ENCODE measurements around the gene PDK3.

Gene PDK3

DNA sequence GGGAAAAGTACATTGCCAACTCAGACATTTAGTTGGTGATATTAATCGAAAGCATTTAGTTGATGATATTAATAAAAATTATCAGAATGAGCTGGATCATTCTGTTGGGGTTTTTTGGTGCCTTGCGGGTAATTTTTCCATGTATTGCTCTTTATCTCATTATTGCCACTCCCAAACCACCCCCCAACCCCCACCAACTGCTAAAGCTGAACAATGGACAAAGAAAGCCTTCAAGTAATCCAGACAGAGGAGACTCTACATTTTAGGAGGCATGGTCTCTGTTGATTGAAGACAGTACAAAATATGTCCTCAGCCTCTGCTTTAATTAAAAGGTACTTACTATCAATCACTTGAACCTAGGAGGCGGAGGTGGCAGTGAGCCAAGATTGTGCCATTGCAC lies 22.5 kb downstream of the PDK3 start:
- Histone ChIP-seq H3K4me3 (ENCODE audit: low read length) (no peak overlapping the region), H3K9me3 (ENCODE audit: low read length) (no peaks in the 10 kb centered on the region), H3K27me3 (ENCODE audit: insufficient read depth, low read length) (no peaks in the 10 kb centered on the region), H2AFZ (ENCODE audit: low read depth, low read length) (no peak overlapping the region), H3K36me3 (ENCODE audit: insufficient read depth, low read length) (no peaks in the 10 kb centered on the region), H3K4me1 (ENCODE audit: insufficient read depth, low read length) (no peaks in the 10 kb centered on the region)

DNA sequence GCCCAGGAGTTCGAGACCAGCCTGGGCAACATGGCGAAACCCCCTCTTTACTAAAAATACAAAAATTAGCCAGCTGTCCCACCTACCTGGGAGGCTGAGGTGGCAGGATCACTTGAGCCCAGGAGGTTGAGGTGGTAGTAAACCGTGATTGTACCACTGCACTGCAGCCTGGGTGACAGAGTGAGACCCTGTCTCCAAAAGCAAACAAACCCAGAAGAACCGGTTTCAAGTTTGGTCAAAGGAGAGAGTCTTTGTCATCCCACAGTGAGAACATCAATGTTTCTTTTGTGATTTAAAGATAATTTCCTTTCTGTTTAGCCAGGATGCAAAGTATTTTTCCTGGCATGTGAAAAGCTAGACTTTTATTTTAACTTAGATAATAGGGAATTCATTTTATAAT lies 26.7 kb downstream of the PDK3 start:
- no peaks in the 10 kb centered on the region for H3K27me3 ChIP-seq (ENCODE audit: insufficient read depth, low read length)
- no peak overlapping the region for H2AFZ ChIP-seq (ENCODE audit: low read depth, low read length)
- no peaks in the 10 kb centered on the region for H3K9me3 ChIP-seq (ENCODE audit: low read length)
- H3K4me1 ChIP-seq (ENCODE audit: insufficient read depth, low read length): no peaks in the 10 kb centered on the region
- H3K36me3 ChIP-seq (ENCODE audit: insufficient read depth, low read length): no peaks in the 10 kb centered on the region
- H3K4me3 ChIP-seq (ENCODE audit: low read length): no peak overlapping the region

DNA sequence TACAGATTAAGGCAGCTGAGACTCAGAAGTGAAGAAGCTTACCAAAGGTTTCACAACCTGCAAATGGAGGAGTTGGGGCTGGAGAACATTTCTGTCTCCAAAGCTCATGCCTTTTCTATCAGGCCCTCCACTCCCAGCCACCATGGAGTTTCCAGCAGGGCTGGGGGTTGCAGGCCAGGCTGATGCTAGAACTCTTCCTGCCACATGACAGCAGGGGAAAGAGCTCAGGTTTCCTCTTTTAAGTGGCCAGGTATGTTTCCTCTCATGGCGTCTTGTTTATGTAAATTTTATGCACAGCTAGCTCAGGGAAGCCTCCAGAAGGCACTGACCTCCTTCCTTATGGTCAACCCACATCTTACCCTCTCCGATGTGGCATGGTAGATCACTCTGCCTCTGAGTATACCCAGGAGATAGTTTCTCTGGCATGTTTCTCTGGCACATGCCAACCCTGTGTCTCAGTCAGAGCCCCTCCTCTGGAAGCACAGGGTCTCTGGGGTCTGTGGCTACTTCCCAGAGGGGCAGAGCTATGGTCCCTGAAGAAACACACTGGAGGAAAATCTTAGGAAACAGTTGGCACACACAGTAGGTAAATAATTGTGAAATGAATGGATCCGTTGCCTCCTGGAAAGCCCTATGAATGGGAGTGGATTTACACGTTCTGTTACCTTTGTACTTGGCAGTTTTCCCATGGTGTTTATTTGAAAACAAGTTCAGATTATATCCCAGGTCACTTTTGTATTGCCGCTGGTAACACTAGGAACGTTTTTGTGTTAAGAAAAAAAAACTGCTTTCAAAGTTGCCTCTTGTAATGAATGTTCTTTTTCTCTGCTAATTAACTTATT lies 28.9 kb downstream of the PDK3 start:
- no peaks in the 10 kb centered on the region for H3K9me3 ChIP-seq (ENCODE audit: low read length)
- no peaks in the 10 kb centered on the region for H3K36me3 ChIP-seq (ENCODE audit: insufficient read depth, low read length)
- no peak overlapping the region for H3K4me3 ChIP-seq (ENCODE audit: low read length)
- no peaks in the 10 kb centered on the region for H3K27me3 ChIP-seq (ENCODE audit: insufficient read depth, low read length)
- H2AFZ ChIP-seq (ENCODE audit: low read depth, low read length): no peak overlapping the region
- H3K4me1 ChIP-seq (ENCODE audit: insufficient read depth, low read length): no peaks in the 10 kb centered on the region

DNA sequence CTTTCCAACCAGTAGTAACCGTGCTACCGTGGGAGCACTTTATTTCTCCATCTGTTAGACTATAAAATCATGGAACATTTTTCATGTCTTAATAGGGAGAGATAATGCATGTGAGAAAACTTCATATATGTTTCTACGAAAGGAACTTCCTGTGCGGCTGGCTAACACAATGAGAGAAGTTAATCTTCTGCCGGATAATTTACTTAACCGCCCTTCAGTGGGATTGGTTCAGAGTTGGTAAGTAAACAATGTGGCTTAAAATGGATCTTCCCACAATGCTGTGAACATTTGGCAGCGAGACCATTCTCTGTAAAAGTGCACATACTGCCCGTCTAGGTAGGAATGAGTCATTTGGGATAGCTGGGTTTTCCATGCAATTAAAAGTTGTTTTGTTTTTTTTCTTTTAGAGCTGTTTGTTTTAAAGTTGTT lies 29.6 kb downstream of the PDK3 start:
- Histone ChIP-seq H3K36me3 (ENCODE audit: insufficient read depth, low read length) (no peaks in the 10 kb centered on the region), H3K9me3 (ENCODE audit: low read length) (no peaks in the 10 kb centered on the region), H3K4me1 (ENCODE audit: insufficient read depth, low read length) (no peaks in the 10 kb centered on the region), H3K27me3 (ENCODE audit: insufficient read depth, low read length) (no peaks in the 10 kb centered on the region), H2AFZ (ENCODE audit: low read depth, low read length) (no peak overlapping the region), H3K4me3 (ENCODE audit: low read length) (no peak overlapping the region)

- no peaks in the 10 kb centered on the region for H3K27me3 ChIP-seq (ENCODE audit: insufficient read depth, low read length)
- no peaks in the 10 kb centered on the region for H3K9me3 ChIP-seq (ENCODE audit: low read length)
- no peak overlapping the region for H3K4me3 ChIP-seq (ENCODE audit: low read length)
- H3K4me1 ChIP-seq (ENCODE audit: insufficient read depth, low read length): no peaks in the 10 kb centered on the region
- H3K36me3 ChIP-seq (ENCODE audit: insufficient read depth, low read length): no peaks in the 10 kb centered on the region
- H2AFZ ChIP-seq (ENCODE audit: low read depth, low read length): no peak overlapping the region
These were observed 30.6 kb downstream of the PDK3 start for GRCh38 chrX:24495700-24496099.

GRCh38 chrX:24498181-24498580 lies 33.1 kb downstream of the PDK3 start:
- Histone ChIP-seq H3K27me3 (ENCODE audit: insufficient read depth, low read length) (no peaks in the 10 kb centered on the region), H3K9me3 (ENCODE audit: low read length) (no peaks in the 10 kb centered on the region), H3K4me3 (ENCODE audit: low read length) (no peak overlapping the region)

GRCh38 chrX:24498975-24499374 lies 33.9 kb downstream of the PDK3 start:
- Histone ChIP-seq H3K36me3 (ENCODE audit: insufficient read depth, low read length) (no peaks in the 10 kb centered on the region), H2AFZ (ENCODE audit: low read depth, low read length) (no peak overlapping the region), H3K9me3 (ENCODE audit: low read length) (no peaks in the 10 kb centered on the region), H3K4me1 (ENCODE audit: insufficient read depth, low read length) (no peaks in the 10 kb centered on the region), H3K27me3 (ENCODE audit: insufficient read depth, low read length) (no peaks in the 10 kb centered on the region), H3K4me3 (ENCODE audit: low read length) (no peak overlapping the region)

More at GRCh38 chrX:24498181-24498580, 33.1 kb downstream of the PDK3 start:
- Histone ChIP-seq H3K36me3 (ENCODE audit: insufficient read depth, low read length) (no peaks in the 10 kb centered on the region), H2AFZ (ENCODE audit: low read depth, low read length) (no peak overlapping the region), H3K4me1 (ENCODE audit: insufficient read depth, low read length) (no peaks in the 10 kb centered on the region)

- no peaks in the 10 kb centered on the region for H3K9me3 ChIP-seq (ENCODE audit: low read length)
- H3K4me3 ChIP-seq (ENCODE audit: low read length): no peak overlapping the region
- H3K36me3 ChIP-seq (ENCODE audit: insufficient read depth, low read length): no peaks in the 10 kb centered on the region
- no peaks in the 10 kb centered on the region for H3K4me1 ChIP-seq (ENCODE audit: insufficient read depth, low read length)
- H2AFZ ChIP-seq (ENCODE audit: low read depth, low read length): no peak overlapping the region
- no peaks in the 10 kb centered on the region for H3K27me3 ChIP-seq (ENCODE audit: insufficient read depth, low read length)
These were observed 41.0 kb downstream of the PDK3 start for GRCh38 chrX:24506082-24506481.

GRCh38 chrX:24508375-24508774 lies 43.3 kb downstream of the PDK3 start:
- H3K27me3 ChIP-seq (ENCODE audit: insufficient read depth, low read length): no peaks in the 10 kb centered on the region

GRCh38 chrX:24513416-24513815 lies 48.3 kb downstream of the PDK3 start:
- H3K9me3 ChIP-seq (ENCODE audit: low read length): no peaks in the 10 kb centered on the region
- H3K4me1 ChIP-seq (ENCODE audit: insufficient read depth, low read length): no peaks in the 10 kb centered on the region
- no peak overlapping the region for H3K4me3 ChIP-seq (ENCODE audit: low read length)
- no peaks in the 10 kb centered on the region for H3K27me3 ChIP-seq (ENCODE audit: insufficient read depth, low read length)
- no peaks in the 10 kb centered on the region for H3K36me3 ChIP-seq (ENCODE audit: insufficient read depth, low read length)
- no peak overlapping the region for H2AFZ ChIP-seq (ENCODE audit: low read depth, low read length)

More at GRCh38 chrX:24508375-24508774, 43.3 kb downstream of the PDK3 start:
- no peaks in the 10 kb centered on the region for H3K36me3 ChIP-seq (ENCODE audit: insufficient read depth, low read length)
- H3K4me1 ChIP-seq (ENCODE audit: insufficient read depth, low read length): no peaks in the 10 kb centered on the region
- no peaks in the 10 kb centered on the region for H3K9me3 ChIP-seq (ENCODE audit: low read length)
- H2AFZ ChIP-seq (ENCODE audit: low read depth, low read length): no peak overlapping the region
- no peak overlapping the region for H3K4me3 ChIP-seq (ENCODE audit: low read length)

DNA sequence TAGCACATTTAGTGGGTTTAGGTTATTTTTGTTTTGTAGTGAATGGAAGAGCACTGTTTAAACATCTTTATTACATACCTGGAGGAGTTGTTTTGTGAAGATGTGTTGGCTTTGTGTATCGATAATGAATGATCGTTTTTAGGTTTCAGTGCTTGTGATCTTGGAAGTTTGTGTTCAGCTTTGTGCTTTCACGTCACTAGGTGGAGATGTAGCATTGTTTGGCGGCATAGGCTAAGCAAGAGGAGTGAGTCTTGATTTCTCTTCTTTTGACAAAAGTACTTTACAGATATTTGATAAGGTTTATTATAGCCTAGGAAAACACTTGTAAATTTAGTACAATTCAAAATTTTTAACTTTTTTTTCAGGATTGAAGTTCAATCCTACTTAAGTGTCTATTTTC lies 50.4 kb downstream of the PDK3 start:
- no peaks in the 10 kb centered on the region for H3K9me3 ChIP-seq (ENCODE audit: low read length)
- H3K27me3 ChIP-seq (ENCODE audit: insufficient read depth, low read length): no peaks in the 10 kb centered on the region
- no peaks in the 10 kb centered on the region for H3K4me1 ChIP-seq (ENCODE audit: insufficient read depth, low read length)
- no peaks in the 10 kb centered on the region for H3K36me3 ChIP-seq (ENCODE audit: insufficient read depth, low read length)
- H2AFZ ChIP-seq (ENCODE audit: low read depth, low read length): no peak overlapping the region
- no peak overlapping the region for H3K4me3 ChIP-seq (ENCODE audit: low read length)

DNA sequence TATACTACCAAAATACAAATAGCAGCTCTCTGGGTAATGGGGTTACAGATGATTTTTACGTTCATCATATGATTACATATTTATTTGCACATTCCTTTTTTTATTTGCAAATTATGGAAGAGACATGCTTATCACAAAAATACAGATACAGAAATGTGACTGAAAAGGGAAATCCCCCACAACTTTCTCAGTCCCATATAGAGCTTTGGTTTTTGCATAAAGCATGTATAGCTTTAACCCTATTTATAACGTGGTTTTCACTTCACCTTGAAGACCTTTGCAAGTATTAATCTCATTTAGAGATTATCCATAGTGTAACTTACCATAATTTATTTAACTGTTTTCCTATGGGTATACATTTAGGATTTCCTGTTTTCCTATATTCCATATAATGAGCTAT lies 55.4 kb downstream of the PDK3 start:
- H3K4me3 ChIP-seq (ENCODE audit: low read length): no peak overlapping the region
- H3K4me1 ChIP-seq (ENCODE audit: insufficient read depth, low read length): no peaks in the 10 kb centered on the region
- no peaks in the 10 kb centered on the region for H3K9me3 ChIP-seq (ENCODE audit: low read length)
- H3K36me3 ChIP-seq (ENCODE audit: insufficient read depth, low read length): peaks cover 2% of the 10 kb centered on the region
- no peak overlapping the region for H2AFZ ChIP-seq (ENCODE audit: low read depth, low read length)
- H3K27me3 ChIP-seq (ENCODE audit: insufficient read depth, low read length): no peaks in the 10 kb centered on the region

DNA sequence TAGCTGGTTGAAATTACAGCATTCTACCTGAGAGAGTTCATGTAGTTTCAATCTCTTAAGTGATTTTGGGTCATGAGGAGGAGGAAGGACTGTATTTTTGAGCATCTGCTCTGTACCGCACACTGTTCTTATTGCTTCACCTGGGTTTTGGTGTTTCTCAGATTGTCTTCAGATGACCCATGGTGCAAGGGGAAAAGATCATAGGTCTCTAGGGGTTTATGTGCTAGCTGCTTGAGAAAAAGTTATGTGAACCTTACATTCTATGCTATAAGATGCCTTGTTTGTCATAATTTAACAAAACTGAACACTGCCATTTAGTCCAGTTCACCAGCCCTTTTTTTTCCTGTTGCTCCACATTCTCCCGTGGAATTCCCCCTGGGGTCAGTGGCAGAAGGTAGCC lies 60.4 kb downstream of the PDK3 start:
- no peaks in the 10 kb centered on the region for H3K27me3 ChIP-seq (ENCODE audit: insufficient read depth, low read length)
- no peak overlapping the region for H2AFZ ChIP-seq (ENCODE audit: low read depth, low read length)
- H3K4me3 ChIP-seq (ENCODE audit: low read length): no peak overlapping the region
- peaks cover 2% of the 10 kb centered on the region for H3K36me3 ChIP-seq (ENCODE audit: insufficient read depth, low read length)
- H3K4me1 ChIP-seq (ENCODE audit: insufficient read depth, low read length): peaks cover 21% of the 10 kb centered on the region
- no peaks in the 10 kb centered on the region for H3K9me3 ChIP-seq (ENCODE audit: low read length)

GRCh38 chrX:24526616-24527015 lies 61.5 kb downstream of the PDK3 start:
- Histone ChIP-seq H3K27me3 (ENCODE audit: insufficient read depth, low read length) (no peaks in the 10 kb centered on the region), H3K4me3 (ENCODE audit: low read length) (no peak overlapping the region), H3K36me3 (ENCODE audit: insufficient read depth, low read length) (peaks cover 1% of the 10 kb centered on the region), H3K4me1 (ENCODE audit: insufficient read depth, low read length) (peaks cover 21% of the 10 kb centered on the region), H2AFZ (ENCODE audit: low read depth, low read length) (no peak overlapping the region), H3K9me3 (ENCODE audit: low read length) (no peaks in the 10 kb centered on the region)

All from neuron (in vitro differentiated cells).